Pancreas (tissue), 10 donors: ENCODE measurements around the gene AXL. TPM values are rescaled to one million over a fixed set of nuclear protein-coding genes. Genes with fewer than 3 reads are reported as not detected.

Experiments used
- ATAC-seq, 4 donors: fragments of 200-7000 bp; cut with Tn5 transposase; one replicate each; pipeline versions ENCODE4 v1.8.0 to v1.9.1; 2020; ENCODE audit warnings: mild to moderate bottlenecking in 4 of 4, moderate library complexity in 4 of 4
- DNase-seq, 6 donors: peaks; one replicate each; pipeline ENCODE4 v3.0.0-alpha.2; 2020
- FAIRE-seq: peaks from 2 replicates; lab custom pipeline; 2012; peaks lifted over from hg19 to GRCh38; lab: Jason Lieb, UNC
- H3K27ac ChIP-seq, 4 donors: fragments of 200-600 bp; sonication (generic); 1 replicate in 3 of 4; 2 replicates in 1 of 4; pipeline versions ENCODE4 v1.5.0 to v1.8.0; 2020
- H3K27me3 ChIP-seq, 4 donors: fragments of 200-600 bp; one replicate each; pipeline ENCODE4 v1.8.0; 2021
- H3K36me3 ChIP-seq, 3 donors: fragments of 200-600 bp; sonication (generic) in 1 of 3; one replicate each; pipeline versions ENCODE4 v1.5.0 to v1.8.0; 2020 to 2021
- H3K4me1 ChIP-seq, 3 donors: fragments of 200-600 bp; one replicate each; pipeline ENCODE4 v1.8.0; 2021
- H3K4me3 ChIP-seq, 4 donors: fragments of 200-600 bp; sonication (generic) in 2 of 4; one replicate each; pipeline versions ENCODE4 v1.5.0 to v1.8.0; 2020 to 2021
- H3K9me3 ChIP-seq, 4 donors: fragments of 200-600 bp; one replicate each; pipeline ENCODE4 v1.8.0; 2021
- WGBS, 2 donors: extraction: QIAGEN DNeasy Blood & Tissue Kit; methylation state at CpG; one replicate each; pipeline ENCODE4 v1.1.7; 2013; 5-methylcytosine and 5-hydroxymethylcytosine counted together
- intact Hi-C, 3 donors: fragments of 100-400 bp; cut with DNase I; formaldehyde crosslinking; loops; one replicate each; pipeline versions ENCODE4 v1.11.1 to v1.14.2; 2022
- polyA plus RNA-seq, 2 donors: library from polyadenylated mRNA; stranded (reverse); fragments of 200-250 nt; gene quantifications; one replicate each; pipeline ENCODE4 v1.2.3, GENCODE V29; 2013
- total RNA-seq, 6 donors: library from RNA; stranded (reverse); fragmentation: NEBNext Ultra II Directional in 4 of 6; extraction: Animal tissue kit (Norgen Biotek cat#: 25700) in 4 of 6; gene quantifications; one replicate each; pipeline versions ENCODE4 v1.2.1 to v1.2.4, GENCODE V29; 2021 to 2023
- TF ChIP-seq, protein P1 (sequence below), 4 donors: fragments of 200-600 bp; sonication (generic) in 3 of 4; IDR thresholded peaks; one replicate each; pipeline versions ENCODE4 v1.5.0 to v1.8.0; 2021; ENCODE audit warnings: antibody characterized with exemption in 4 of 4
- donor health status: healthy with polysubstance abuse.
- donor health status: DM: no; HTN: no; CAD: no; lungs with moderate emphysema.
- donor health status: DM: no; HTN: no; CAD: no.
- donor health status: control.
- donor health status: control.
- donor health status: Bipolar disorder and iron deficiency.
- donor health status: DM: yes; HTN: yes; CAD: no.
- donor health status: DM: no; HTN: no; CAD: no.
- donor health status: DM: no; HTN: no; CAD: no.
- donor health status: DM: yes; HTN: yes; CAD: no.

AXL gene
- total and polyA plus RNA-seq, 8 donors: 1.2 to 16.6 (median 3.3) TPM

- H3K36me3 ChIP-seq: peaks cover 0 to 1% (median 0%) of the 10 kb centered on the region in 3 donors
- peak; percentile 67 to 85 (median 72) for DNase-seq
- FAIRE-seq: no peak
- TF ChIP-seq, protein P1, sequence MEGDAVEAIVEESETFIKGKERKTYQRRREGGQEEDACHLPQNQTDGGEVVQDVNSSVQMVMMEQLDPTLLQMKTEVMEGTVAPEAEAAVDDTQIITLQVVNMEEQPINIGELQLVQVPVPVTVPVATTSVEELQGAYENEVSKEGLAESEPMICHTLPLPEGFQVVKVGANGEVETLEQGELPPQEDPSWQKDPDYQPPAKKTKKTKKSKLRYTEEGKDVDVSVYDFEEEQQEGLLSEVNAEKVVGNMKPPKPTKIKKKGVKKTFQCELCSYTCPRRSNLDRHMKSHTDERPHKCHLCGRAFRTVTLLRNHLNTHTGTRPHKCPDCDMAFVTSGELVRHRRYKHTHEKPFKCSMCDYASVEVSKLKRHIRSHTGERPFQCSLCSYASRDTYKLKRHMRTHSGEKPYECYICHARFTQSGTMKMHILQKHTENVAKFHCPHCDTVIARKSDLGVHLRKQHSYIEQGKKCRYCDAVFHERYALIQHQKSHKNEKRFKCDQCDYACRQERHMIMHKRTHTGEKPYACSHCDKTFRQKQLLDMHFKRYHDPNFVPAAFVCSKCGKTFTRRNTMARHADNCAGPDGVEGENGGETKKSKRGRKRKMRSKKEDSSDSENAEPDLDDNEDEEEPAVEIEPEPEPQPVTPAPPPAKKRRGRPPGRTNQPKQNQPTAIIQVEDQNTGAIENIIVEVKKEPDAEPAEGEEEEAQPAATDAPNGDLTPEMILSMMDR (IDR thresholded peaks at IDR 0.05): no peak
- H3K4me3 ChIP-seq: peak overlapping the region; percentile 44 to 60 (median 50)
- H3K27ac ChIP-seq: peak overlapping the region; percentile 91 to 100 (median 95)
- no peaks in the 10 kb centered on the region for H3K9me3 ChIP-seq
- 0% methylated on average over 46 of the region's 46 CpGs for WGBS, 2 donors
- no peaks in the 10 kb centered on the region for H3K27me3 ChIP-seq
- ATAC-seq: peak; percentile 22 to 37 (median 28)
- intact Hi-C loops: no loop called here
- H3K4me1 ChIP-seq: peaks cover 9 to 17% (median 14%) of the 10 kb centered on the region in 3 donors
These were observed 44.2 kb downstream of the AXL start for GRCh38 chr19:41263042-41263849.

GRCh38 chr19:41263850-41264580 is 45.0 kb downstream of the AXL start, which contains the start of gene HNRNPUL1:
Gene HNRNPUL1 (plus strand): TSS chr19:41264372. CDS start chr19:41264504, 132 bp downstream.
- Histone ChIP-seq H3K27ac (peak within 1 kb of the TSS; percentile 98 to 100 (median 99)), H3K4me3 (peak within 1 kb of the TSS; percentile 91 to 96 (median 94)), H3K36me3 (peaks cover 0 to 9% (median 4%) of the 10 kb centered on the region in 3 donors), H3K9me3 (no peaks in the 10 kb centered on the region), H3K27me3 (no peaks in the 10 kb centered on the region), H3K4me1 (peaks cover 9 to 17% (median 14%) of the 10 kb centered on the region in 3 donors)
- peak; percentile 99 for FAIRE-seq
- 0% methylated on average over 55 of the region's 55 CpGs for WGBS, 2 donors
- ATAC-seq: peak; percentile 73 to 87 (median 78)
- intact Hi-C loops: no loop called here
- TF ChIP-seq, protein P1 (IDR thresholded peaks at IDR 0.05): no peak
- peak; percentile 98 to 99 (median 99) for DNase-seq

- Histone ChIP-seq H3K27ac (peak overlapping the region; percentile 98 to 99 (median 99)), H3K9me3 (no peaks in the 10 kb centered on the region), H3K4me3 (peak overlapping the region; percentile 91 to 96 (median 94)), H3K27me3 (no peaks in the 10 kb centered on the region), H3K36me3 (peaks cover 0 to 16% (median 11%) of the 10 kb centered on the region in 3 donors), H3K4me1 (peaks cover 9 to 17% (median 14%) of the 10 kb centered on the region in 3 donors)
- FAIRE-seq (no peak), ATAC-seq (peak in 2 of 4 donors; percentile 1 to 2), DNase-seq (peak in 5 of 6 donors; percentile 34 to 83 (median 54))
- intact Hi-C loops: no loop called here
- 1% methylated on average over 53 to 75 of the region's 75 CpGs for WGBS, 2 donors
- TF ChIP-seq, protein P1 (IDR thresholded peaks at IDR 0.05): no peak
These were observed 45.8 kb downstream of the AXL start for GRCh38 chr19:41264581-41265394.

GRCh38 chr19:41265395-41266153 is 46.6 kb downstream of the AXL start:
- Histone ChIP-seq H3K4me1 (peaks cover 9 to 17% (median 14%) of the 10 kb centered on the region in 3 donors), H3K9me3 (no peaks in the 10 kb centered on the region), H3K36me3 (peaks cover 0 to 24% (median 19%) of the 10 kb centered on the region in 3 donors), H3K4me3 (peak overlapping the region; percentile 91 to 96 (median 94)), H3K27me3 (no peaks in the 10 kb centered on the region), H3K27ac (peak overlapping the region in 3 of 4 donors; percentile 98 to 99 (median 99))
- peak in 3 of 6 donors; percentile 17 to 22 (median 22) for DNase-seq
- 4 to 11% methylated on average over 17 of the region's 17 CpGs for WGBS, 2 donors
- no peak for ATAC-seq
- TF ChIP-seq, protein P1 (IDR thresholded peaks at IDR 0.05): no peak
- intact Hi-C loops: no loop called here
- FAIRE-seq: no peak
